Fibroblast of lung (primary cell): ENCODE results near the gene ACSL3.

Experiments used
- EZH2 ChIP-seq: IDR thresholded peaks from 2 replicates; pipeline ENCODE4 v1.5.1; 2012; ENCODE audit warnings: low read length, control low read depth, mild to moderate bottlenecking; ENCODE audit errors: missing control alignments
- TF ChIP-seq, protein P1 (sequence below), 2 donors: IDR thresholded peaks in 1 of 2; conservative IDR thresholded peaks in 1 of 2; 1 replicate in 1 of 2; 2 replicates in 1 of 2; pipeline ENCODE4 v1.5.1; 2011 to 2012; ENCODE audit warnings: low read length in 2 of 2, control low read depth in 1 of 2, inconsistent platforms in 1 of 2, low read depth in 1 of 2, mild to moderate bottlenecking in 1 of 2

- TF ChIP-seq, protein P1, sequence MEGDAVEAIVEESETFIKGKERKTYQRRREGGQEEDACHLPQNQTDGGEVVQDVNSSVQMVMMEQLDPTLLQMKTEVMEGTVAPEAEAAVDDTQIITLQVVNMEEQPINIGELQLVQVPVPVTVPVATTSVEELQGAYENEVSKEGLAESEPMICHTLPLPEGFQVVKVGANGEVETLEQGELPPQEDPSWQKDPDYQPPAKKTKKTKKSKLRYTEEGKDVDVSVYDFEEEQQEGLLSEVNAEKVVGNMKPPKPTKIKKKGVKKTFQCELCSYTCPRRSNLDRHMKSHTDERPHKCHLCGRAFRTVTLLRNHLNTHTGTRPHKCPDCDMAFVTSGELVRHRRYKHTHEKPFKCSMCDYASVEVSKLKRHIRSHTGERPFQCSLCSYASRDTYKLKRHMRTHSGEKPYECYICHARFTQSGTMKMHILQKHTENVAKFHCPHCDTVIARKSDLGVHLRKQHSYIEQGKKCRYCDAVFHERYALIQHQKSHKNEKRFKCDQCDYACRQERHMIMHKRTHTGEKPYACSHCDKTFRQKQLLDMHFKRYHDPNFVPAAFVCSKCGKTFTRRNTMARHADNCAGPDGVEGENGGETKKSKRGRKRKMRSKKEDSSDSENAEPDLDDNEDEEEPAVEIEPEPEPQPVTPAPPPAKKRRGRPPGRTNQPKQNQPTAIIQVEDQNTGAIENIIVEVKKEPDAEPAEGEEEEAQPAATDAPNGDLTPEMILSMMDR (conservative IDR thresholded peaks at IDR 0.05 in 1 of 2, IDR thresholded peaks at IDR 0.05 in 1 of 2; ENCODE audit: low read depth in 1 of 2, low read length in 2 of 2): no peak
- no peak for TF ChIP-seq EZH2
Measured at GRCh38 chr2:222887124-222887523, 26.3 kb downstream of the ACSL3 start.
